GM20431 (cell line): ENCODE results near the gene KIF26B.

ENCODE experiments used
- in situ Hi-C: fragments of 300-500 bp; cut with MseI, MboI; formaldehyde crosslinking; loops from one replicate; pipeline ENCODE4 v1.15.0; 2020; ENCODE audit warnings: low sequenced_read_pairs; ENCODE audit not compliant: unreplicated experiment

The KIF26B gene

GRCh38 chr1:245161866-245162265 is 7.1 kb downstream of the KIF26B start:
- in situ Hi-C loops: no loop called here

- in situ Hi-C loops: no loop called here
Observed at GRCh38 chr1:245166471-245166885, 11.7 kb downstream of the KIF26B start.

- in situ Hi-C loops: no loop called here
Observed at GRCh38 chr1:245168086-245168485, 13.3 kb downstream of the KIF26B start.

- in situ Hi-C loops: no loop called here
Observed at GRCh38 chr1:245168906-245169305, 14.1 kb downstream of the KIF26B start.

GRCh38 chr1:245169376-245169775 is 14.6 kb downstream of the KIF26B start:
- in situ Hi-C loops: no loop called here

- in situ Hi-C loops: no loop called here
Observed at GRCh38 chr1:245172026-245172425, 17.2 kb downstream of the KIF26B start.

GRCh38 chr1:245172829-245173228 is 18.0 kb downstream of the KIF26B start:
- in situ Hi-C loops: no loop called here

- in situ Hi-C loops: no loop called here
Observed at GRCh38 chr1:245173446-245174211, 18.8 kb downstream of the KIF26B start.

GRCh38 chr1:245177071-245177900 is 22.5 kb downstream of the KIF26B start:
- in situ Hi-C loops: no loop called here

- in situ Hi-C loops: no loop called here
Observed at GRCh38 chr1:245179706-245180105, 24.9 kb downstream of the KIF26B start.

- in situ Hi-C loops: no loop called here
Observed at GRCh38 chr1:245180496-245181157, 25.8 kb downstream of the KIF26B start.

- in situ Hi-C loops: no loop called here
Observed at GRCh38 chr1:245181158-245181517, 26.4 kb downstream of the KIF26B start.

- in situ Hi-C loops: no loop called here
Observed at GRCh38 chr1:245182028-245182427, 27.2 kb downstream of the KIF26B start.

- in situ Hi-C loops: no loop called here
Observed at GRCh38 chr1:245183429-245183828, 28.6 kb downstream of the KIF26B start.

- in situ Hi-C loops: no loop called here
Observed at GRCh38 chr1:245184779-245185178, 30.0 kb downstream of the KIF26B start.

GRCh38 chr1:245188403-245188802 is 33.6 kb downstream of the KIF26B start:
- in situ Hi-C loops: no loop called here

GRCh38 chr1:245195398-245195797 is 40.6 kb downstream of the KIF26B start:
- in situ Hi-C loops: no loop called here

- in situ Hi-C loops: no loop called here
Observed at GRCh38 chr1:245197121-245197520, 42.3 kb downstream of the KIF26B start.

- in situ Hi-C loops: no loop called here
Observed at GRCh38 chr1:245197911-245198379, 43.2 kb downstream of the KIF26B start.

- in situ Hi-C loops: no loop called here
Observed at GRCh38 chr1:245198748-245199516, 44.1 kb downstream of the KIF26B start.
